NOMO-1 treated with DMSO at 0.1 percent for 48 hours (cell line): Measurements from ENCODE around the gene ZKSCAN1.
A peak's percentile ranks its signal among the peaks of the same experiment; 100 is the strongest.

Source experiments
- DNase-seq: peaks from one replicate; lab custom pipeline; 2025; ENCODE audit not compliant: unreplicated experiment; lab: John Stamatoyannopoulos, UW

Gene ZKSCAN1

DNA sequence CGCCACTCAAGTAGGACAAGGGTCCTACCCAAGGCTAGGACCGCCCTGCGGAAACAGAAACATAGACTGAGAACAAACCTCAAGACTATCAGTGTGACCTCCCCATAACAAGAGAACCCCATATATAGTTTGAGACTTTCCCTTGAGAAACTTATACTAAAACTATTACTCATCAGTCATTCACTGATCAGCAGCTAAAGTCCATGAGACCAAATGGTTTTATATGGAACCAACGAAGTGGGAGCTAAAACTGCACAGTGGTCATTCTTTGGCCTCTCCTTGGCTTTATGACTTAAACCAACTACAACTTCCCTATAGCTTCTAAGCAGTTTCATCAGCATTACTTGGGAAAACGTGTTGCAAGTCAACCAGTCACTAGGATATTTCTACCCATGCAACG is 20.5 kb downstream of the ZKSCAN1 start:
- DNase-seq = no peak

DNA sequence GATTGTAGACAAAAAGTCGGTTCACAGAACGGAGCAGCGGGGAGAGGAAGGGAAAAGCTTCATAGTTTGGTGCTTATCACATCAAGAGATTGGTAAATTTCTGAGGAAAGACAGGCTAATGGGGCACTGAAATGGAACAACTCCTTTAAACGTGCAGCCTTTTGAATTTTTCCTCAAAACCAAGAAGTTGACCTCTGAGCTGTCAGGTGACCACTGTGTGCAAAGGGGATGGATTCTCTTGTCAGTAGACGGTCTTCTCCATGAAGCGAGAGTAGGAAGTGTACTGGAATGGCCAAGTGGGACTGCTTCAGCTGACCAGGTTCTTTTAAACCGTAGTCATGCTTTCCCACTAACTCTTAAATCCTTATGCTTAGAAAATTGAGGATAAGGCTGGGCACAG is 22.9 kb downstream of the ZKSCAN1 start:
- no peak for DNase-seq

DNA sequence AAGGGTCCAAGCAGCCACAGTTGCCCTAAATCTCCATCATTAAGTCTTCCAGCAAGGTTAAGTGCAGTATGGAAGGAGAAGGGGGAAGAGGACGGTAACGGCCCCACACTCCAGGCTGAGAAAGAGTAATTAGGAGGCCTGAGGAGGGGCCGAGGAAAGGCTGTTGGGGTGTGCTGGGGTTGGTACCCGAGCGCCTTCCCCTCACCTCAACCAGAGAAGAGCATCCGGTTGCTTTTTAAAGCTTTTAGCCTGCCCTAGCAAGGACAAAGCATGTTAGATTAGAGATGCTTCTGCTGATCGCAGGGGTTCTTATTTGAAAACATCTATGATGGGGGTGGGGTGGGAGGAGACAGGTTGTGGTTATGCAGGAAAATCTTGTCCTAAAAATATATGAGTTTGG is 25.2 kb downstream of the ZKSCAN1 start:
- DNase-seq = no peak

DNA sequence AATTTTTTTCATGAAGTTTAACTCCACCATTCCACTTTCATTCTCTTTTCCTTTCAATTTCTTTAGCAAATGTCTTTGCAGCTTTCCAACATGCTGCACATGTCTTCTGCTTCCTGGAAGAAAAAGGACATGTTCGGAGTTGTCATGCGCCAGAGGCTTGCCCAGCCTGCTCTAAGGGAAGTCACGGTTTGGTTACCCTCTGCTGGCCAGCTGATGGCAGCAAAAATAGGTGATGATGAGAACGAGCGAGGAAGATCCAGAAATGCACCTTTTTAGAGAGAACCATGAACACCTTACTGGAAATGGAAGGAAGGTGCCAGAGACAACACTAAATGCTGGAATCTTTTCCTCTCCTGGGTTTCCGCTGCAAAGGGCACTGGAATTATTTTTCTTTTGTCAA is 29.3 kb downstream of the ZKSCAN1 start:
- DNase-seq = peak; percentile 32

DNA sequence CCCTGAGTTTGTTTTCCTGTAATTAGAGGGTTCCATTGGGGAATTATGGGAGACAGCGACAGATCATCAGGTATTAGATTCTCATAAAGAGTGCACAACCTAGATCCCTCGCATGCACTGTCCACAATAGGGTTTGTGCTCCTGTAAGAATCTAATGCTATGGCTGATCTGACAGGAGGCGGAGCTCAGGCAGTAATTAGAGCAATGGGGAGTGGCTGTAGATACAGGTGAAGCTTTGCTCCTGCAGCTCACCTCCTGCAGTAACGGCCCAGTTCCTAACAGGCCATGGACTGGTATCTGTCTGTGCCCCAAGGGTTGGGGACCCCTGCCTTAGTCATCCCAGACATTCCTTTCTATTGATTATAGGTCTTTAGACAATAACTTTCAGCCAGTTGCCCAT is 33.3 kb downstream of the ZKSCAN1 start:
- DNase-seq = no peak

DNA sequence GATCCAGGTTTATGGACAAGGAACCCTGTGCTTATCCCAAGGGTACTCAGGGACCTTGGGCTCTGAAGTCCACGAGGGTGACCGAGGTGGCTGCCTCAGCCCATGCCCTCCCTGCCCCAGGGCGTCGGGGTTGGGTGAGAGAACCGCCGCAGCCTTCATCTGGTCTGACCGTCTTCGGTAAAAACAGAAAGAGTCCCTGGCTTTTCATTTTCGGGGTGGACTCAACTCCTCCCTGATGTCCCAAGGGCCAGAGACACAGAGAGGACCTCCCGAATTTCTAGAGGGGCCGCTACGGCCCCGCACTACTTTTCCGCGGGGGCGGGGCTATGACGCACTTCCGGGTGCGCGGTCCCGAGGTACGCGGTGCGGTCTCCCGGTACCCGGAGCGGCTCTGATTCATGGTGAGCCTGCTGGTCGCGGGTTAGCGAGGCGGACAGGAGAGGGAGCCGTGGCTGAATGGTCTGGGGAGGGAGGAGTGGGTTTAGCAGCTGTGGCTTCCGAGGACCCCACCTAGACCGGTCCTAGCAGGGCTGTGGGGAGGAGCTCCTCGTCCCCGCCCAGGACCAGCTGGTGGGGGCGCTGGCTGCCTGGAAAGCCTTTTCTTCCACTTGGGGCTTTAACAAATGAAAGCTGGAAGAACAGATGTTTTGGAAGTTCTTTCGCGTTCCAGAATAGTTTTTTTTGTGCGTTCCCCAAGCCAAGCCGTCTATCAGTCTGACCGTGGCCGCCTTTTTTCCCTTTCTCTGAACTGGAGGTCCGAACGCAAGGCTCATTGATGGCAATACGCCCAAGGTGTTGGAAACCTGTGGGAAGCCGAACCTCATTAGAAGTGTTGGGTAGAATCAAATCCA is 34.3 kb downstream of the ZKSCAN1 start, which contains the start of gene ZSCAN21:
ZSCAN21 (plus strand) TSS at position 334 of the 851 bp plus-strand sequence. CDS start 7,233 bp downstream, outside the sequence.
- DNase-seq = peak; percentile 69

DNA sequence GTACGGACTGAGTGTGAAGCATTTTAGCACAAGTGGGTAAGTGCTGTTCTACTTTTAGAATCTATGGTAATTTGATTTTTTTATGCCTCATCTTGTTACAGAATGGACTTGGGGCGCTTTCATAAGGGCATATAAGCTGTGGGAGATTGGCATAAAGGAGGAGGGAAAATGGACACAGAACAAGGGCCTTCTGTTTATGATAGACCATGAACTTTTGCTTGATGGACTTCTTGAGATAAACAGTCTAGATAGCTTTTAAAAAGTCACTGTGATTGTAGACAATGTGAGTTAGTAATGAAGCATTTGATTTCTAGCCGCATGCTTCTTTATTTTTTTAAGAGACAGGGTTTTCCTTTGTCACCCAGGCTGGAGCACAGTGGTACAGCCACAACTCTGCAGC is 36.2 kb downstream of the ZKSCAN1 start:
- DNase-seq = no peak

DNA sequence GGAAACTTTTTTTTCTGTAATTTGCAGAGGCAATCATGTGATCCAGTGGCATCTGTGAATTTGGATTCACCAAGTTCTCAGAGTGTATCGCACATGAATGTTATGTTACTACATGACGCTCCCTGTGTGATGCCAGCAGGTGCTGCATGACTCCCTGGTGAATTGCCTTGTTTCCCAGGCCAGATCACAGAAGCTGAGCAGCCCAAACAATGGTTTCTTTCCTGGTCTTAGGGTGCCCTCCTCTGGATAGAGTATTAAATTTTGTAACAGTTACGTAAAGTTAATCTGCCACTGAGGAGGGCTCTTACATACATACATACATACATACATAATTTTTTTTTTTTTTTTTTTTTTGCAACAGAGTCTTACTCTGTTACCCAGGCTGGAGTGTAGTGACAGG is 37.8 kb downstream of the ZKSCAN1 start:
- peak; percentile 82 for DNase-seq

DNA sequence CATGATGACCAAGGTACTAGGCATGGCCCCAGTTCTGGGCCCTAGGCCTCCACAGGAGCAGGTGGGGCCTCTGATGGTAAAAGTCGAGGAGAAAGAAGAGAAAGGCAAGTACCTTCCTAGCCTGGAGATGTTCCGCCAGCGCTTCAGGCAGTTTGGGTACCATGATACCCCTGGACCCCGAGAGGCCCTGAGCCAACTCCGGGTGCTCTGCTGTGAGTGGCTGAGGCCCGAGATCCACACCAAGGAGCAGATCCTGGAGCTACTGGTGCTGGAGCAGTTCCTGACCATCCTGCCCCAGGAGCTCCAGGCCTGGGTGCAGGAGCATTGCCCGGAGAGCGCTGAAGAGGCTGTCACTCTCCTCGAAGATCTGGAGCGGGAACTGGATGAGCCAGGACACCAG is 41.6 kb downstream of the ZKSCAN1 start:
- no peak for DNase-seq

DNA sequence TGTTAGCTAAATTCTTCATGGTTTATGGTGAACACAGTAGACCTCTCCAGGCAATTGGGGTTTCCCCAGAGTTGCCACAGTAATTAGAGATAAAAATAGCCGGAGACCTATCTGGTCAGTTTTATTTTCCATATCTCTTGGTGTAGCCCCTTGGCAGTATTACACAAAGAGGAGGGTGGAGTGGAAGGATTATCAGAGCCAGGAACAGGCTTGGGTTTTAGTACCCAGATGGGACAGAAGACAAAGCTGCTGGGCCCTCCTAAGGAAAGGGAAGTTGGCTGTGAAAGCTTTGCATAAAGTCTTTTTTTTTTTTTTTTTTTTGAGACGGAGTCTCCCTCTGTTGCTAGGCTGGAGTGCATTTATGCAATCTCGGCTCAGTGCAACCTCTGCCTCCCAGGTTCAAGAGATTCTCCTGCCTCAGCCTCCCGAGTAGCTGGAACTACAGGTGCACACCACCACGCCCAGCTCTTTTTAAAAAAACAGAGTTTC is 43.9 kb downstream of the ZKSCAN1 start:
- no peak for DNase-seq

DNA sequence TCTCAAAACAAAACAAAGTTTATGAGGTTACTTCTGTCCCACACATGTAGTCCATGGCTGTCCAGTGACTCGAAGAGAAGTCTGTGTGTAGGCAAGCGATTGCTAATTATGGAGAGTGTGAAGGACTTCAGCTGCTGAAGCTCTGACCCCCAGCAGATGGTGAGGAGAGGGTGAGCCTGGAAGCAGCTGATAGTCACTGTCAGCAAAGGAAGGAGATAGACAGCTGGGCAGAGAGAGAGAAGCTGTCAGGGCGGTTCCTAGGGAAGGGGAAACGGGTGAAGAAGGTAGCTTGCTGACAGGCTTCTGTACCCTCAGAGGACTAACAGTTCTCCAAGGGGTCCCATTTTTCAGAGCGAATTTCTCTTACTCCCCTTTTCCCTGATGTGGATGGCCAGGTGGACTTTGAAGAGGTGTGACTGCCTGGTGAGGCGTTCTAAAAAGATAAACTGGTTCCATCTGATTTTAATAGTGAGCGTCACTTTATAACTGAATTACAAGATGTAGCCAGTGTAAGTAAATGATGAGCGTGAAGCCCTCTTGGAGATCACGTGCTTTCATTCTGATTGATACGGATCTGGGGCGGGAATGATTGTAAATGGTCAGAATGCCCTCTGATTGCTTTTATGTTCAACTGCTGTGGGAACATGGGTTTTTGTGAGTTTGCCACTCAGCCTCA is 46.3 kb downstream of the ZKSCAN1 start:
- no peak for DNase-seq

DNA sequence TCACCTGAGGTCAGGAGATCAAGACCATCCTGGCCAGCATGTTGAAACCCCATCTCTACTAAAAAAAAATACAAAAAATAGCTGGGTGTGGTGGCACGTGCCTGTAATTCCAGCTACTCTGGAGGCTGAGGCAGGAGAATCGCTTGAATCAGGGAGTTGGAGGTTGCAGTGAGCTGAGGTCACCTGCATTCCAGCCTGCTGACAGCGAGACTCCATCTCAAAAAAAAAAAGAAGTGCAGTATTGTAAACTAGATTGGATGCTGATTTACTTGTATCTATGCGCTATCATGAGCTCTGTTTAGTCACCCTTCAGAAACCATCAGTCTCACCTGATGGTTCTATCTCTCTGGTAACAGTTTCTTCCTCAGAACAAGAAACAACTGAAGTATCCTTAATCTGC is 48.0 kb downstream of the ZKSCAN1 start:
- no peak for DNase-seq

DNA sequence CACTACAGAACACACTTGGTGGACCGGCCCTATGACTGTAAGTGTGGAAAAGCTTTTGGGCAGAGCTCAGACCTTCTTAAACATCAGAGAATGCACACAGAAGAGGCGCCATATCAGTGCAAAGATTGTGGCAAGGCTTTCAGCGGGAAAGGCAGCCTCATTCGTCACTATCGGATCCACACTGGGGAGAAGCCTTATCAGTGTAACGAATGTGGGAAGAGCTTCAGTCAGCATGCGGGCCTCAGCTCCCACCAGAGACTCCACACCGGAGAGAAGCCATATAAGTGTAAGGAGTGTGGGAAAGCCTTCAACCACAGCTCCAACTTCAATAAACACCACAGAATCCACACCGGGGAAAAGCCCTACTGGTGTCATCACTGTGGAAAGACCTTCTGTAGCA is 48.8 kb downstream of the ZKSCAN1 start:
- DNase-seq = no peak

DNA sequence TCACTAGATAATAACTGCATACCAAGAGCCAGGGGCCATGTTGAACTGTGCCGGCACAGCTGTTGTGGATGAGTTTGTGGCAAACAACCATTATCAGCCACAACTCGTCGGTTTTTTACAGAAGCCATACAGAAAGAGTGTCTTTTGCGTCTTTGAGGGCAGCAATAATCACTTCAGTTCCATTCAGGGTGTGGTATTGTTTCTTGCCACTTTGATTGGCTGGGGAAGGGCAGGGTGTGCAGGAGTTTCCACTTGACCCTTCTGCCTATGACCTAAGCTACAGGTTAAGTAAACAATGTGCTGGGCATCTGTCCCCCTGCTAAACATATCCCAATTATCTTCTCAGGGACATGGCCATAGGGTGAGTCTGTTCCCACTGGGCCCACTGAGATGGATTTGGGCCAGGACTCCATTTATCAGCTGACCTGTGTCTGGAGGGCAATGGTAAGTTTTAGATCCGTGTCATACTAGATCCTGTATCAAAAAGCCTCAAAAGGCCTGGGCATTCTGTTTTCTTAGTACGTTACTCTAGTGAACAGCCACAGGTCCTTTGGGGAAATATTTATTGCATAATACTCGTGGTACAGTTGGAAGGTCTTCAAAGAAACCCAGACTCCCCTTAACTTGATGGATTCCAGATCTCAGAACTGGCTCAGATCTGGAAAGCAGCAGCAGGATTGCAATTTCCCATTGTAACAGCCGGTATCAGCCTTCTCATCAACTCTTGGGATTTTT is 50.2 kb downstream of the ZKSCAN1 start:
- DNase-seq = no peak

DNA sequence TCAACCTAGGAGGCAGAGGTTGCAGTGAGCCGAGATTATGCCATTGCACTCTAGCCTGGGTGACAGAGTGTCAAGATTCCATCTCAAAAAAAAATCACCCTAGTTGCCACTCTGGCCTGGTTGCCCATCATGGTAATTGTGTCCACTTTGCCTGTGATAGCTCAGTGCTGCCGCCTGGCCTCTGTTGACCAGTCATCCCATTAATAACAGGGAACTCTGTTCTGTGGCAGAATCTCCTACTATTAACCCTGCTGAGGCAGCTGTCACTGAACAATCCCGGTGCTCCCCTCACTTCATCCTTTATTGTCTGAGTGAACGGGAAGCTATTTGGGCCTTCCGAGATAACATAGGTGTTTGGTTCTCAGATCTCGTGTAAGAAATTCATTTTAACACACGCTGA is 51.6 kb downstream of the ZKSCAN1 start:
- DNase-seq = no peak

DNA sequence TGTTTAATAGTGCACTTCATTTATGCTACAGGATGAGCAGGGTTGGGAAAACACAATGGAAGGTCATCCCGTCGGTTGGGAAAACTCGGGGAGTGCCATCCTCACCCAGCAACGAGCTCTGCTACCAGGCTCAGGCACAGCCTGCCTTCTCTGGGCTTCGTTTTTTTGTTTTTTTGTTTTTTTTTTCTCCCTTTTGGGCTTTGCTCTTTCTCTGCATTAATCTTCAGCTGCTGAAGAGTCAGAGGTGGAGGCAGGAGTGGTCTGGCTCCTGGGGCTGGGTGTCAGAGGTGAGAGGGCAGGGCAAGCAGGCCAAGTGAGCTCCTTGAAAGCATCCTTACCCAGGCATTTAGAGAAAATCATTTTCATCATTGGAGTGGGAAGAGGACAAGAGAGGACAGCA is 54.6 kb downstream of the ZKSCAN1 start:
- no peak for DNase-seq

DNA sequence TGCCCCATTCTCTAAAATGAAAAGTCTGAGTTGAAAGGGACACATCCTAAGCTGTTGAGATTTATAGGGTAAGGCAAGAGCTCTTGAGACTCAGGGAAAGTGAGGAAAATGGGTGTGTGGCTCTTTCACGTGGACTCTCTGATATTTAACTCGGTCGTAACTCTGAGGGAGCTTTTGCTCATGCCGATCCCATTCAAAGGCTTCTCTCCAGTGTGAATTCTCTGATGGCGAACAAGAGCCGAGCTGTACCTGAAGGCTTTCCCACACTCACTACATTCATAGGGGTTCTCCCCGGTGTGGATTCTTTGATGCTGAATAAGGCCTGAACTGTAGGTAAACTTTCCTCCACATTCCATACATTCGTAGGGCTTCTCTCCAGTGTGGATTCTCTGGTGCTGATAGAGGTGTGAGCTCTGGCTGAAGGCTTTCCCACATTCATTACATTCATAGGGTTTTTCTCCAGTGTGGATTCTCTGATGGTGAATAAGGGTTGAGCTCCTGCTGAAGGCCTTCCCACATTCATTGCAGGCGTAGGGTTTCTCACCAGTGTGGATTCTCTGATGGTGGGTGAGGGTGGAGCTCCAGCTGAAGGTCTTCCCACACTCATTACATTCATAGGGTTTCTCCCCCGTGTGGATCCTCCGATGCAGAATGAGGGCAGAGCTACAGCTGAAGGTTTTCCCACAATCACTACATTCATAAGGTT is 55.8 kb downstream of the ZKSCAN1 start:
- DNase-seq = no peak

DNA sequence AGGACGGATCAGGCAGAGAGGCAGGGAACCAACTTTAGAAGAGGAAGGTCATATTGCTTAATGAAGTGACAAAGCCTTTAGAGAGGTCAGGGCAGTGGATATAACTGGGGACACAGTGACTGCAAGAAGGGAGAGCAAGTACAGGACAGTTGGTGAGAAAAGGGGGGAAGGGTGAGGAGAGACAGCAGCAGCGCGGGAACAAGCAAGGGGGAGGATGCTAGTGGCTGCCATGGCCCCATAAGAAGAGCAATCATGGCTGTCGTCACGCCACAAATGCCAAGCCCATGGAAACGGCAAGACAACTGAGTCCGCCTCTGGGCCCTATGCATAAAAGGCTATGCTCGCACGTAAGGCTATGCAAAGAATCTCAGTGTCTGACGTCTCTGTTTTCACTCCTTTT is 57.1 kb downstream of the ZKSCAN1 start:
- no peak for DNase-seq

DNA sequence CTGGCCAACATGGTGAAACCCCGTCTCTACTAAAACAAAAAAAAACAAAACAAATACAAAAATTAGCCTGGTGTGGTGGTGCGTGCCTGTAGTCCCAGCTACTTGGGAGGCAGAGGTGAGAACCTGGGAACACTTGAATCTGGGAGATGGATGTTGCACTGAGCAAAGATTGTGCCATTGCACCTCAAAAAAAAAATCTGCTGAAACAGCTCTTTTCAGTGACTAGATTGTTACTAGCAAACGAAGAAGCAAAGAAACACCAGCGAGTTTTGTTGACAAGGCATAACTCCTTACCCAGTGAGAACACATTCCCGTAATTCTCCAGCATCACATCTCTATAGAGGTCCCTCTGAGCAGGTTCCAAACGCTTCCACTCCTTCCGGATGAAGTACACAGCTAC is 59.4 kb downstream of the ZKSCAN1 start:
- no peak for DNase-seq

DNA sequence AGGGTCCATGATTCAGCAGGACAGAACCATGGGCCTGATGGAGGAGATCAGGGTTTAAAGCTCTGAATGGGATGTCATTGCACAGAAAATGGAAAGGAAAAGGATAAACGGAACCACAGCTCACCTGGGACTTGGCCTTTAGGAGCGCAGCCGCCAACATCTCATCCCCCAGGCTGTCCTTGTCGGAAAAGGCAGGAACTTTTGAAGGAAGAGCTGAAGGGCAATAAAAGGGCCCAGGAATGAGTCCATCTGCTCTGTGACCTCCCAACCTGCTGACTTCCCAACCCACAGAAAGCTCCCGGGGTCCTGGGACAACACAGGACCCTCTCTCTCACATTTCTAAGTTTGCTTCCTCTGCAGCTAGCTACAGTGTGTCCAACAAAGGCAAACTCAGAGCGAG is 60.0 kb downstream of the ZKSCAN1 start:
- DNase-seq = no peak

DNA sequence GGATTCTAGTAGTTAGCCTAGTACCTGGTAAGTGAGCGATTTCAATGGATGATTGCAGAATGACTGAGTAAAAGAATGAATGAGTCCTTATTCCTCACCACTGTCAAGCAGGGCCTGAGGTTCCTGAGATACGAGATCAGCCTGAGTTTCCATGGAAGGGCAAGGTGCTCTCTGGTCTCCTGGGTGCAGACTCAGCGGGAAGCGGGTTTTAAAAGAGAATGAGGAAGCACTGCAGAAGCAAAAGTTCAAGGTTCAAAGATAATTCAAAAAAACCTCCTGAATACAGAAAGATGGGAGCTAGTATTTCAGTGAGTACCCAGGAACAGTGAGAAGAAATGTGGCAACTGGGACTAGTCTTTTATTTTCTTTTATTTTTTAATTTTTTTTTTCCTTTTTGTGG is 61.8 kb downstream of the ZKSCAN1 start:
- DNase-seq = no peak
